Activated CD8-positive, alpha-beta memory T cell treated with anti-CD3 and anti-CD28 coated beads, Interleukin-2, amount 10 ng/mL, durations not matched to agents 7 days and 5 days (primary cell): ENCODE data around the gene CNR2. TPM values are rescaled to one million over a fixed set of nuclear protein-coding genes. Genes with fewer than 3 reads are reported as not detected.
"Not testable (repeated sequence)": the region's sequence is repeated elsewhere in the genome, so short reads cannot be mapped to it uniquely, and the experiment has no call there.

Source experiments
- ATAC-seq: fragments of 150-1000 bp; cut with Tn5 transposase; one replicate; pipeline ENCODE4 v1.10.0; 2021; ENCODE audit warnings: moderate library complexity
- CTCF ChIA-PET: fragments of 350-600 bp; sonication (Branson Sonifier 250); formaldehyde crosslinking; loops from one replicate; lab custom pipeline; 2021; ENCODE audit warnings: antibody characterized with exemption; lab: Charles Lee
- DNase-seq: peaks from one replicate; pipeline ENCODE4 v3.0.0-alpha.2; 2020
- H3K27ac Mint-ChIP-seq: one replicate; pipeline ENCODE4 v1.8.0; 2021; ENCODE audit warnings: mild to moderate bottlenecking, mixed read lengths
- H3K27me3 Mint-ChIP-seq: one replicate; pipeline ENCODE4 v1.8.0; 2021; ENCODE audit warnings: mixed read lengths
- H3K36me3 Mint-ChIP-seq: one replicate; pipeline ENCODE4 v1.8.0; 2021; ENCODE audit warnings: mild to moderate bottlenecking, mixed read lengths
- H3K4me1 Mint-ChIP-seq: one replicate; pipeline ENCODE4 v1.8.0; 2021; ENCODE audit warnings: mixed read lengths
- H3K4me3 Mint-ChIP-seq: one replicate; pipeline ENCODE4 v1.8.0; 2021; ENCODE audit warnings: mild to moderate bottlenecking, moderate library complexity, mixed read lengths
- H3K9me3 Mint-ChIP-seq: one replicate; pipeline ENCODE4 v1.8.0; 2022; ENCODE audit warnings: low read depth, mixed read lengths
- microRNA-seq: library from miRNA; unstranded; fragments of <30 nt; microRNA quantifications from one replicate; pipeline ENCODE4 v1.2.0, GENCODE V29; 2022
- total RNA-seq, 2 experiments: library from RNA; stranded (reverse); gene quantifications; one replicate each; pipeline ENCODE4 v1.2.3, GENCODE V29; 2021

Gene CNR2
- total RNA-seq, 2 experiments from 2014 or later: 0.14 to 0.47 TPM

- H3K4me1 Mint-ChIP-seq: peaks cover 15% of the 10 kb centered on the region
- H3K27me3 Mint-ChIP-seq: peaks cover 5% of the 10 kb centered on the region
- H3K9me3 Mint-ChIP-seq: no peaks in the 10 kb centered on the region
- H3K4me3 Mint-ChIP-seq: no peak overlapping the region
- no peak overlapping the region for H3K27ac Mint-ChIP-seq
- H3K36me3 Mint-ChIP-seq: no peaks in the 10 kb centered on the region
- ATAC-seq (no peak), DNase-seq (no peak)
- CTCF ChIA-PET: no interaction called here
These were observed 77.1 kb downstream of the CNR2 start for GRCh38 chr1:23836037-23836436.

GRCh38 chr1:23834156-23834555 is 79.0 kb downstream of the CNR2 start:
- H3K36me3 Mint-ChIP-seq, H3K4me3 Mint-ChIP-seq, H3K9me3 Mint-ChIP-seq, ATAC-seq, DNase-seq, H3K27ac Mint-ChIP-seq, H3K27me3 Mint-ChIP-seq: not testable (repeated sequence)
- CTCF ChIA-PET: interaction anchor here (1.8 kb wide), 1 partner anchor 62 kb away, joined by 6 read pairs; no protein-coding TSS in a partner anchor
- H3K4me1 Mint-ChIP-seq: peaks cover 15% of the 10 kb centered on the region

- Mint-ChIP-seq H3K4me3 (no peak overlapping the region), H3K27ac (no peak overlapping the region)
- CTCF ChIA-PET: interaction anchor here (8.5 kb wide), 1 partner anchor 17 kb away, joined by 62 read pairs; no protein-coding TSS in a partner anchor
These were observed 85.4 kb downstream of the CNR2 start for GRCh38 chr1:23827717-23828116.

GRCh38 chr1:23826590-23826989 is 86.6 kb downstream of the CNR2 start:
- ATAC-seq, H3K27me3 Mint-ChIP-seq, H3K4me3 Mint-ChIP-seq, H3K36me3 Mint-ChIP-seq, H3K9me3 Mint-ChIP-seq, H3K27ac Mint-ChIP-seq, DNase-seq: not testable (repeated sequence)
- peaks cover 20% of the 10 kb centered on the region for H3K4me1 Mint-ChIP-seq
- CTCF ChIA-PET: interaction anchor here (0.6 to 8.5 kb wide), 3 partner anchors 12 to 55 kb away, joined by 4 to 62 read pairs (median 12); no protein-coding TSS in a partner anchor

More at GRCh38 chr1:23827717-23828116, 85.4 kb downstream of the CNR2 start:
- Mint-ChIP-seq H3K9me3 (no peaks in the 10 kb centered on the region), H3K27me3 (no peaks in the 10 kb centered on the region), H3K4me1 (peaks cover 20% of the 10 kb centered on the region), H3K36me3 (no peaks in the 10 kb centered on the region)
- DNase-seq (no peak), ATAC-seq (no peak)

GRCh38 chr1:23825762-23826522 is 87.2 kb downstream of the CNR2 start:
- Mint-ChIP-seq H3K4me3 (peak overlapping the region; percentile 93), H3K27me3 (no peaks in the 10 kb centered on the region), H3K9me3 (no peaks in the 10 kb centered on the region), H3K4me1 (peaks cover 20% of the 10 kb centered on the region), H3K27ac (peak overlapping the region; percentile 94), H3K36me3 (no peaks in the 10 kb centered on the region)
- DNase-seq: no peak
- CTCF ChIA-PET: interaction anchor here (0.6 to 8.5 kb wide), 7 partner anchors 10 to 123 kb away, joined by 3 to 62 read pairs (median 4); no protein-coding TSS in a partner anchor
- ATAC-seq: peak; percentile 29

- H3K9me3 Mint-ChIP-seq: no peaks in the 10 kb centered on the region
- CTCF ChIA-PET: interaction anchor here (0.7 to 8.5 kb wide), 10 partner anchors 9 to 124 kb away, joined by 3 to 62 read pairs (median 4); partner anchors contain the start of genes FUCA1 and PITHD1
- H3K4me1 Mint-ChIP-seq: peaks cover 20% of the 10 kb centered on the region
- ATAC-seq (peak; percentile 97), DNase-seq (peak; percentile 94)
- no peaks in the 10 kb centered on the region for H3K36me3 Mint-ChIP-seq
- peak within 1 kb of the TSS; percentile 93 for H3K4me3 Mint-ChIP-seq
- H3K27ac Mint-ChIP-seq: peak within 1 kb of the TSS; percentile 94
- no peaks in the 10 kb centered on the region for H3K27me3 Mint-ChIP-seq
These were observed 87.9 kb downstream of the CNR2 start, which contains the start of gene HMGCL for GRCh38 chr1:23825076-23825761. Gene HMGCL (minus strand): TSS chr1:23825429. CDS start chr1:23825415, 14 bp downstream.

- CTCF ChIA-PET: interaction anchor here (0.8 to 8.5 kb wide), 9 partner anchors 9 to 124 kb away, joined by 3 to 62 read pairs (median 4); partner anchors contain the start of genes FUCA1 and PITHD1
- H3K27me3 Mint-ChIP-seq: no peaks in the 10 kb centered on the region
- no peak for DNase-seq
- no peak for ATAC-seq
- no peaks in the 10 kb centered on the region for H3K9me3 Mint-ChIP-seq
- H3K4me1 Mint-ChIP-seq: peaks cover 20% of the 10 kb centered on the region
- no peaks in the 10 kb centered on the region for H3K36me3 Mint-ChIP-seq
- H3K27ac Mint-ChIP-seq: peak overlapping the region; percentile 94
- H3K4me3 Mint-ChIP-seq: peak overlapping the region; percentile 93
These were observed 88.5 kb downstream of the CNR2 start for GRCh38 chr1:23824711-23825075.

- no peak for DNase-seq
- Mint-ChIP-seq H3K36me3 (no peaks in the 10 kb centered on the region), H3K27me3 (no peaks in the 10 kb centered on the region), H3K9me3 (no peaks in the 10 kb centered on the region), H3K4me3 (peak overlapping the region; percentile 93), H3K4me1 (peaks cover 20% of the 10 kb centered on the region), H3K27ac (no peak overlapping the region)
- CTCF ChIA-PET: interaction anchor here (1.4 to 8.5 kb wide), 4 partner anchors 13 to 187 kb away, joined by 4 to 62 read pairs (median 8); no protein-coding TSS in a partner anchor
- no peak for ATAC-seq
These were observed 89.4 kb downstream of the CNR2 start for GRCh38 chr1:23823767-23824166.

Small RNAs within 50 kb of the gene (microRNA-seq; reads per million reads assigned to microRNA genes)
- not detected for gene MIR378F

Other genes with a start within 250 kb of the CNR2 start
- 1,000 to 10,000 TPM in 1 of 2 experiments, 100 to 1,000 TPM in 1; 844 to 1,001 TPM for gene RPL11, start 221.6 kb downstream of the CNR2 start, total RNA-seq
- gene ELOA, start 169.9 kb downstream of the CNR2 start, total RNA-seq: 10 to 100 TPM; 30.1 to 40.7 TPM
- gene PITHD1, start 134.9 kb downstream of the CNR2 start, total RNA-seq: 10 to 100 TPM; 52.9 to 67.1 TPM
- 10 to 100 TPM; 75.7 to 87.2 TPM for gene LYPLA2, start 122.2 kb downstream of the CNR2 start, total RNA-seq
- gene GALE, start 112.6 kb downstream of the CNR2 start, total RNA-seq: 10 to 100 TPM; 39.0 to 41.2 TPM
- gene HMGCL, start 87.9 kb downstream of the CNR2 start, total RNA-seq: 10 to 100 TPM; 23.8 to 29.0 TPM
- 1 to 10 TPM; 5.6 to 6.5 TPM for gene FUCA1, start 45.1 kb downstream of the CNR2 start, total RNA-seq
- gene PNRC2, start 46.5 kb upstream of the CNR2 start, total RNA-seq: 100 to 1,000 TPM; 139 to 147 TPM
- 100 to 1,000 TPM; 221 to 226 TPM for gene SRSF10, start 67.0 kb upstream of the CNR2 start, total RNA-seq
- gene MYOM3, start 198.8 kb upstream of the CNR2 start, total RNA-seq: not detected
- gene IL22RA1, start 229.8 kb upstream of the CNR2 start, total RNA-seq: under 1 TPM in 1 of 2 experiments, not detected in 1; 0.15 TPM